Endothelial cell of umbilical vein (primary cell): ENCODE measurements around the gene MRNIP. TPM values are rescaled to one million over a fixed set of nuclear protein-coding genes. Genes with fewer than 3 reads are reported as not detected.

Source experiments
- BruUV-seq: library from RNA; stranded (reverse); fragments of 400-500 nt; replicated peaks from 2 replicates; lab custom pipeline; 2021; lab: Mats Ljungman, UMichigan
- CTCF ChIA-PET: fragments of 300-600, 350-600 bp; sonication (Branson Sonifier 250); formaldehyde crosslinking; loops from one replicate; lab custom pipeline; 2021; ENCODE audit warnings: antibody characterized with exemption, inconsistent platforms; lab: Charles Lee
- POLR2A ChIA-PET: fragments of 300-600, 350-600 bp; sonication (Branson Sonifier 250); formaldehyde crosslinking; loops from one replicate; lab custom pipeline; 2021; ENCODE audit warnings: antibody characterized with exemption, inconsistent platforms; lab: Charles Lee
- DNase-seq: peaks from one replicate; pipeline ENCODE4 v3.0.0-alpha.2; 2011; ENCODE audit warnings: low read depth, low spot score
- FAIRE-seq: peaks from 2 replicates; lab custom pipeline; 2011; peaks lifted over from hg19 to GRCh38; lab: Jason Lieb, UNC
- H2AFZ ChIP-seq: 2 replicates; pipeline ENCODE4 v1.6.0; 2012; ENCODE audit warnings: low read depth, low read length, control low read depth, inconsistent platforms
- H3K27ac ChIP-seq: 2 replicates; pipeline ENCODE4 v1.5.1; 2011; ENCODE audit warnings: low read depth, mild to moderate bottlenecking, control low read depth, low read length, moderate library complexity; ENCODE audit not compliant: insufficient read depth
- H3K27me3 ChIP-seq, 2 experiments: 2 replicates each; pipeline versions ENCODE4 v1.6.0 to v1.6.1; 2011; ENCODE audit warnings: low read length in 2 of 2, mixed read lengths in 1 of 2; ENCODE audit not compliant: control insufficient read depth in 2 of 2, insufficient read depth in 2 of 2
- H3K36me3 ChIP-seq, 2 experiments: 2 replicates in 1 of 2; 3 replicates in 1 of 2; pipeline ENCODE4 v1.5.1; 2011; ENCODE audit warnings: low read length in 2 of 2, mild to moderate bottlenecking in 1 of 2, moderate library complexity in 1 of 2; ENCODE audit not compliant: control insufficient read depth in 2 of 2, insufficient read depth in 2 of 2; ENCODE audit errors: extremely low read depth in 1 of 2
- H3K4me1 ChIP-seq: 3 replicates; pipeline ENCODE4 v1.5.1; 2011; ENCODE audit warnings: mild to moderate bottlenecking, low read length; ENCODE audit not compliant: control insufficient read depth, insufficient read depth; ENCODE audit errors: extremely low read depth
- H3K4me2 ChIP-seq: 2 replicates; pipeline ENCODE4 v1.6.1; 2011; ENCODE audit warnings: low read length, control low read depth, mixed read lengths; ENCODE audit not compliant: insufficient read depth
- H3K4me3 ChIP-seq, 3 experiments: fragments of 200-600 bp in 1 of 3; sonication (generic), shearing (Covaris generic) in 1 of 3; replicated peaks in 1 of 3; 2 replicates each; pipeline ENCODE4 v1.5.1; 2011 to 2016; ENCODE audit warnings: control low read depth in 3 of 3, low read length in 3 of 3, mild to moderate bottlenecking in 2 of 3, inconsistent platforms in 1 of 3, low read depth in 1 of 3, moderate library complexity in 1 of 3; ENCODE audit not compliant: insufficient read depth in 1 of 3
- H3K79me2 ChIP-seq: 2 replicates; pipeline ENCODE4 v1.6.0; 2012; ENCODE audit warnings: low read length, inconsistent platforms; ENCODE audit not compliant: control insufficient read depth, insufficient read depth
- H3K9ac ChIP-seq: replicated peaks from 2 replicates; pipeline ENCODE3; 2011; ENCODE audit warnings: low read length, control low read depth; ENCODE audit not compliant: insufficient read depth; ENCODE audit errors: extremely low read depth
- H3K9me1 ChIP-seq: replicated peaks from 3 replicates; pipeline ENCODE4 v1.6.0; 2011; ENCODE audit warnings: mild to moderate bottlenecking, low read length; ENCODE audit not compliant: control insufficient read depth, insufficient read depth; ENCODE audit errors: extremely low read depth
- H3K9me3 ChIP-seq: replicated peaks from 2 replicates; pipeline ENCODE4 v1.5.1; 2012; ENCODE audit warnings: low read length, inconsistent platforms; ENCODE audit not compliant: control insufficient read depth, insufficient read depth
- H4K20me1 ChIP-seq: replicated peaks from 2 replicates; pipeline ENCODE3; 2011; ENCODE audit warnings: mild to moderate bottlenecking, low read length; ENCODE audit not compliant: control insufficient read depth, insufficient read depth; ENCODE audit errors: extremely low read depth
- EZH2 ChIP-seq: IDR thresholded peaks from 2 replicates; pipeline ENCODE4 v1.6.1; 2012; ENCODE audit warnings: borderline replicate concordance, low read depth, mild to moderate bottlenecking, moderate library complexity, low read length, inconsistent platforms; ENCODE audit not compliant: severe bottlenecking
- GATA2 ChIP-seq: IDR thresholded peaks from 2 replicates; pipeline ENCODE4 v1.7.0; 2011; ENCODE audit warnings: low read depth, mild to moderate bottlenecking, moderate library complexity, mixed read lengths, low read length; ENCODE audit not compliant: insufficient read length, insufficient read depth
- JUN ChIP-seq: IDR thresholded peaks from 2 replicates; pipeline ENCODE4 v1.6.1; 2011; ENCODE audit warnings: borderline replicate concordance, low read depth; ENCODE audit not compliant: insufficient read length, insufficient read depth
- MYC ChIP-seq: IDR thresholded peaks from one replicate; pipeline ENCODE4 v1.6.1; 2011; ENCODE audit warnings: mild to moderate bottlenecking, low read depth, low read length
- POLR2AphosphoS5 ChIP-seq: IDR thresholded peaks from 2 replicates; pipeline ENCODE4 v1.6.1; 2012; ENCODE audit warnings: low read depth, mild to moderate bottlenecking, control low read depth, low read length, moderate library complexity; ENCODE audit not compliant: insufficient read depth
- dilution Hi-C: fragments of 300-500 bp; cut with MboI; formaldehyde crosslinking; loops from one replicate; pipeline ENCODE4 v1.15.0; 2019; ENCODE audit warnings: low sequenced_read_pairs; ENCODE audit not compliant: extremely low pct_ligation_motif_present
- intact Hi-C: fragments of 100-400 bp; cut with micrococcal nuclease; formaldehyde crosslinking; loops from one replicate; pipeline ENCODE4 v1.10.0; 2022
- polyA plus RNA-seq, 4 experiments: library from polyadenylated mRNA; depleted of rRNA in 3 of 4; stranded (reverse) in 3 of 4; unstranded in 1 of 4; fragments of >200 nt; gene quantifications; 2 replicates each; pipeline versions ENCODE4 v1.2.1 to v1.2.3, GENCODE V29; 2011 to 2012; ENCODE audit warnings: missing spikeins in 1 of 4
- total RNA-seq: library from RNA; stranded (reverse); gene quantifications from 2 replicates; pipeline ENCODE4 v1.2.3, GENCODE V29; 2021
- TF ChIP-seq, protein P1 (sequence below), 2 donors: IDR thresholded peaks; 1 replicate in 1 of 2; 2 replicates in 1 of 2; pipeline ENCODE4 v1.5.1; 2011; ENCODE audit warnings: low read length in 2 of 2, mild to moderate bottlenecking in 2 of 2, moderate library complexity in 2 of 2, control low read depth in 1 of 2, inconsistent platforms in 1 of 2, low read depth in 1 of 2; ENCODE audit not compliant: insufficient read depth in 1 of 2; ENCODE audit errors: extremely low read depth in 1 of 2
- TF ChIP-seq, protein P2 (sequence below): IDR thresholded peaks from 2 replicates; pipeline ENCODE4 v1.6.1; 2011; ENCODE audit not compliant: insufficient read depth, insufficient read length

Gene MRNIP
- total and polyA plus RNA-seq, 2 donors (not counting 3 experiments of a cell fraction or from before 2014, with no cell fraction given) = 17.1 to 19.1 TPM

DNA sequence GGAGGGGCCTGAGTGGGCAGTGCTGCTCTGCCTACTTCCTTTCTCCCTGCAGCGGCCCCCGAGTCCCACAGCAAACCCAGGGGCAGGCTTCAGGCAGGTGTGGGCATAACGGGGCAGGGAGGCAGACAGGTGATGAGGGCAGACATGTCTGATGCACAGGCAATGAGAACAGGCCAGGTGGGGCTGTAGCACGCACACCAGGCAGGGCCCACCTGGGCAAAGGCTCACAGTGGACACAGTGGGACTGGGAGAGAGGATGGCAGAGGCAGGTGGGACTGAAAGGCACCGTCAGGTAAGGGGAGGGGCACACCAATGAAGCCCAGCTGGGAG, 59.0 kb downstream of the MRNIP start:
- no peak for FAIRE-seq
- H3K27me3 ChIP-seq = no peaks in the 10 kb centered on the region
- intact Hi-C loops = loop anchor here (10.0 kb wide), 1 partner anchor 135 kb away; no protein-coding TSS in a partner anchor

More for the DNA sequence above, 59.0 kb downstream of the MRNIP start:
- POLR2A ChIA-PET = no interaction called here
- H3K79me2 ChIP-seq = peaks cover 16% of the 10 kb centered on the region
- no peak overlapping the region for H3K9ac ChIP-seq
- no peak overlapping the region for H3K4me3 ChIP-seq
- dilution Hi-C loops = no loop called here
- no peak overlapping the region for H3K4me2 ChIP-seq
- BruUV-seq = no TSS peak
- CTCF ChIA-PET = no interaction called here
- TF ChIP-seq, protein P1, sequence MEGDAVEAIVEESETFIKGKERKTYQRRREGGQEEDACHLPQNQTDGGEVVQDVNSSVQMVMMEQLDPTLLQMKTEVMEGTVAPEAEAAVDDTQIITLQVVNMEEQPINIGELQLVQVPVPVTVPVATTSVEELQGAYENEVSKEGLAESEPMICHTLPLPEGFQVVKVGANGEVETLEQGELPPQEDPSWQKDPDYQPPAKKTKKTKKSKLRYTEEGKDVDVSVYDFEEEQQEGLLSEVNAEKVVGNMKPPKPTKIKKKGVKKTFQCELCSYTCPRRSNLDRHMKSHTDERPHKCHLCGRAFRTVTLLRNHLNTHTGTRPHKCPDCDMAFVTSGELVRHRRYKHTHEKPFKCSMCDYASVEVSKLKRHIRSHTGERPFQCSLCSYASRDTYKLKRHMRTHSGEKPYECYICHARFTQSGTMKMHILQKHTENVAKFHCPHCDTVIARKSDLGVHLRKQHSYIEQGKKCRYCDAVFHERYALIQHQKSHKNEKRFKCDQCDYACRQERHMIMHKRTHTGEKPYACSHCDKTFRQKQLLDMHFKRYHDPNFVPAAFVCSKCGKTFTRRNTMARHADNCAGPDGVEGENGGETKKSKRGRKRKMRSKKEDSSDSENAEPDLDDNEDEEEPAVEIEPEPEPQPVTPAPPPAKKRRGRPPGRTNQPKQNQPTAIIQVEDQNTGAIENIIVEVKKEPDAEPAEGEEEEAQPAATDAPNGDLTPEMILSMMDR (IDR thresholded peaks at IDR 0.05; ENCODE audit: extremely low read depth in 1 of 2, insufficient read depth in 1 of 2, low read depth in 1 of 2, low read length in 2 of 2) = no peak
- TF ChIP-seq EZH2 = no peak
- no peak for TF ChIP-seq MYC
- no peak for TF ChIP-seq GATA2
- TF ChIP-seq JUN = no peak
- TF ChIP-seq, protein P2, sequence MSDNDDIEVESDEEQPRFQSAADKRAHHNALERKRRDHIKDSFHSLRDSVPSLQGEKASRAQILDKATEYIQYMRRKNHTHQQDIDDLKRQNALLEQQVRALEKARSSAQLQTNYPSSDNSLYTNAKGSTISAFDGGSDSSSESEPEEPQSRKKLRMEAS = no peak
- TF ChIP-seq POLR2AphosphoS5 = no peak
- no peaks in the 10 kb centered on the region for H3K9me1 ChIP-seq
- no peak overlapping the region for H2AFZ ChIP-seq
- no peaks in the 10 kb centered on the region for H4K20me1 ChIP-seq
- DNase-seq = no peak
- H3K9me3 ChIP-seq = no peaks in the 10 kb centered on the region
- peaks cover 10 to 41% of the 10 kb centered on the region in 2 experiments for H3K36me3 ChIP-seq
- peaks cover 16% of the 10 kb centered on the region for H3K4me1 ChIP-seq
- H3K27ac ChIP-seq = no peak overlapping the region
